Umbilical cord (tissue), 2 donors: ENCODE measurements around the gene GPATCH2. TPM values are rescaled to one million over a fixed set of nuclear protein-coding genes. Genes with fewer than 3 reads are reported as not detected.
"Not testable (repeated sequence)": the region's sequence is repeated elsewhere in the genome, so short reads cannot be mapped to it uniquely, and the experiment has no call there.

Experiments
- DNase-seq: peaks from one replicate; pipeline ENCODE4 v3.0.0-alpha.2; 2015; ENCODE audit warnings: low spot score
- total RNA-seq: library from RNA; depleted of rRNA; stranded (reverse); fragments of >200 nt; gene quantifications from one replicate; pipeline ENCODE4 v1.2.3, GENCODE V29; 2014; ENCODE audit warnings: low replicate concordance; ENCODE audit not compliant: insufficient read depth

Gene GPATCH2
- total RNA-seq, 1 donor from 2014 or later, result 24.6 TPM

DNA sequence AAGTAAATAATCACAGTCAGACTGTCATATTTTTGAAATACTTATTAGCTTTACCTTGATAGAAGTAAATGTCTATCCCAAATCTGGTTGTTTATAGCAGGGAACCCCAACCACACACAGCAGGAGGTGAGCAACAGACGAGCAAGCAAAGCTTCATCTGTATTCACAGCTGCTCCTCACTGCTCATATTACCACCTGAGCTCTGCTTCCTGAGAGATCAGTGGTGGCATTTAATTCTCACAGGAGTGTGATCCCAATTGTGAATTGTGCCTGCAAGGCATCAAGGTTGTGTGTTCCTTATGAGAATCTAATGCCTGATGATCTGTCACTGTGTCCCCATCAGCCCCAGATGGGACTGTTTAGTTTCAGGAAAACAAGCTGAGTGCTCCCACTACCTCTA is 104.3 kb downstream of the GPATCH2 start:
- no peak for DNase-seq

GRCh38 chr1:217525773-217526490 is 105.0 kb downstream of the GPATCH2 start:
- DNase-seq, result no peak

DNA sequence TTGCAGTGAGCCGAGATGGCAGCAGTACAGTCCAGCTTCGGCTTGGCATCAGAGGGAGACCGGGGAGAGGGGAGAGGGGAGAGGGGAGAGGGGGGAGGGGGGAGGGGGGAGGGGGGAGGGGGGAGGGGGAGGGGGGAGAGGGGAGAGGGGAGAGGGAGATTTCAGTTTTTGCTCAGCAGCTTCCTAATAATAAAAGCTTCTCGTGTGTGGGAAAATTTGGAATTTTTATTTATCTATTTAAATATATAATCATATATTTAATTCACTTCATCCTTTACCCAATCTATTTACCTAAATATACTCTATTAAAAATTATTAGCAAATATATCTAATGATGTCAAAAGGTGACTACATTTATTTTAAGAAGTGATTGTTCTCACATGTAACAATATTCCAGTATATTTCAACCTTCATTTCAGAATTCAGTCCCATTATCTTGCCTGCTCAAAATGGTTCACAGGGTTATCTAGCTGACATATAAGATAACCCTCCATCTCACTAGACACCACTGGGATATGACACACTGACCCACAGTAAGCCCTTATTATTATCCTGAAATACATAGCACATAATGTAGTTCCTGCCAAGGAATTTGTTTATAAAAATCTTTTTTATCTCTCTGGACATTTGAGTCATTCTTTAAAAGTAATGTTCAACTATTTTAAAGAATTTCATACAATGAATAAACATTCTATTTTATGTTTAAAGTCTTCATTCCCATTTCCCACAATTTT is 105.9 kb downstream of the GPATCH2 start:
- peak; percentile 71 for DNase-seq

DNA sequence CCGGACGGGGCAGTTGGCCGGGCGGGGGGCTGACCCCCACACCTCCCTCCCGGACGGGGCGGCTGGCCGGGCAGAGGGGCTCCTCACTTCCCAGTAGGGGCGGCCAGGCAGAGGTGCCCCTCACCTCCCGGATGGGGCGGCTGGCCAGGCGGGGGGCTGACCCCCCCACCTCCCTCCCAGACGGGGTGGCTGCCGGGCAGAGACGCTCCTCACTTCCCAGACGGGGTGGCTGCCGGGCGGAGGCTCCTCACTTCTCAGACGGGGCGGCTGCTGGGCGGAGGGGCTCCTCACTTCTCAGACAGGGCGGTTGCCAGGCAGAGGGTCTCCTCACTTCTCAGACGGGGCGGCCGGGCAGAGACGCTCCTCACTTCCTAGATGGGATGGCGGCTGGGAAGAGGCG is 107.0 kb downstream of the GPATCH2 start:
- not testable (repeated sequence) for DNase-seq

GRCh38 chr1:217522277-217522676 is 108.6 kb downstream of the GPATCH2 start:
- no peak for DNase-seq

DNA sequence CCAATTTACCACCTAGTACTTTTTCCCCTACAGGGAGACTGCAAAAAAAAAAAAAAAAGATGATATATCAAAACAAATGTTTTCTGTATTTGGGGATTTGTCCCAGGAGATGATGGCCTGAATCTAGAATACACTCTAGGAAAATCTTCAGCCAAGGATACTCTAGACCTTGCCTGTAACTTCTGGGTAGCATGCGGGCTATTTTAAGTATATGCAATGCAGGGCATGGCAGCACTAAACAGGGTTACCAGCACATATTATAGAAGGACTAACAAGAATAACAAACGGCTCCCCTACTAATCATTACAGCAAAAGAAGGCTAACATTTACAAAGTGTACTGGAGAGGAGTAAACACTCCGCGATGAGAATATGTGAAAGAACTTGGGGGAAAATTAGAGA is 109.6 kb downstream of the GPATCH2 start:
- no peak for DNase-seq

GRCh38 chr1:217506878-217507277 is 124.0 kb downstream of the GPATCH2 start:
- no peak for DNase-seq

DNA sequence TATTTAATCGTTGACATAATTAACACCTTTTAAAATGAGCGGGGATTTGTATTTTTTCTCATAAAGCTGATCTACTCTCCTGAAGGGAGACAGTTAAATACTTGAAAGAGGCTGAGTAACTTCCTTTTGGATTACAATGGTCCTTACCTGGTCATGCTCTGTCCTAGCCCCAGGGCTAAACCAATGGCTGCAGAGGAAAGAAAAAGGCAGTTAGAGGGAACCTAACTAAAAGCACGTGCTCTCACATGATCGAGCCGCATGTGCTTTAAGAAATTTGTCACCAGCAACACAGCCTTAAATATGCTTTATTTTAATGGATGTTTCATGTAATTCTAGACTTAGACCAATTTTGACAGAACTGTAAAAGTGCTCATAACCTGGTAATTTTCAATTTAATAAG is 132.7 kb downstream of the GPATCH2 start:
- no peak for DNase-seq

DNA sequence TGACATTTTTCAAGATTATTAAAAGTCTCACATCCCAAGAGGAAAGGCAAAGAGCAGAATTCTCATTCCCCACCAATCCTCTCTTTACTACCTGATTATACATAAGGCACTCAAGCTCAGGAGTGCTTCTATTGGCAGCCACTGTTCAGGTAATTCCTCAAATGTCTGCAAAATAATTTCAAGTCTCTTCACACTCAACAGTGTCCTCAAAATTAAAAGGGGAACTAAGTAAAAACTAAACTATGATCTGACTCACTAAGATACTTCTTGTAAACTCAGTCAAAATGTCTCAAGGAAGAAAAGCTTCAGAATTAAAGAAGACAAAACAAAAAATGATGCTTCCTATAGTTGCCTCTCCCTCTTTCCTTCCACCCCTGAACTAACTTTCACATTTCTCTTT is 135.6 kb downstream of the GPATCH2 start:
- no peak for DNase-seq

DNA sequence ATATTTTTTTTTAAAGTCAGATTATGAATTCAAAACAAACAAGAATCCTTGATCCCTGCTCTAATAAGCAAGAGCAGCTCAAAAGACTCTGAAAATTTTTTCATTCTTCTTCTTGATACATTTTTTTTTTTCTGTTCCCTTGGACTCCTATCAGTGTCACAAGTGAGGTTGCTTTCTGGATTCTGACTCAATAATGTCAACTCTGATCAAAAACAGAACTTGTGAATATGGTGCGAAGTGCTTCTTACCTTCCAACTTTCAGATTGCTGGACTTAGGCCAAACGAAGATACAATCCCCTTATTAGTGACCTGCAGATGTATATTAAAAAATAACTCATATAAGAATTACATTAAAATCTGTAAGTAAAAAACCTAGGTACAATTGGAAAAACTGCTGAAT is 136.1 kb downstream of the GPATCH2 start:
- no peak for DNase-seq

- DNase-seq, result no peak
Observed at GRCh38 chr1:217493290-217493689, 137.6 kb downstream of the GPATCH2 start.

DNA sequence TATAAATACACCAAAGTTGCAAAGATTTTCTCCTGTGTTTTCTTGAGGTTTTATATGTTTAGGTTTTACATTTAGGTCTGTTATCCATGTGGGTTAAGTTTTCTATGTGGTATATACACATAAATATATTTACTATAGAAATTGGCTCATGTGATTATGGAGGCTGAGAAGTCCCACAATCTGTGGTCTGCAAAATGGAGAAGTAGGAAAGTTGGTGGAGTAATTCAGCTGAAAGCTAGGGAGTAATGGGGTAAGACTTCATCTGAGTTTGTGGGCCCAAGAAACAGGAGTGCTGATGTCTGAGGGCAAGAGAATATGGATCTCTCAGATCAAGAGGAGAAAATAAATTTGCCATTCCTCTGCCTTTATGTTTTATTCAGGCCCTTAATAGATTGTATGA is 146.0 kb downstream of the GPATCH2 start:
- no peak for DNase-seq

- DNase-seq, result no peak
Observed at GRCh38 chr1:217482356-217483102, 148.4 kb downstream of the GPATCH2 start.

DNA sequence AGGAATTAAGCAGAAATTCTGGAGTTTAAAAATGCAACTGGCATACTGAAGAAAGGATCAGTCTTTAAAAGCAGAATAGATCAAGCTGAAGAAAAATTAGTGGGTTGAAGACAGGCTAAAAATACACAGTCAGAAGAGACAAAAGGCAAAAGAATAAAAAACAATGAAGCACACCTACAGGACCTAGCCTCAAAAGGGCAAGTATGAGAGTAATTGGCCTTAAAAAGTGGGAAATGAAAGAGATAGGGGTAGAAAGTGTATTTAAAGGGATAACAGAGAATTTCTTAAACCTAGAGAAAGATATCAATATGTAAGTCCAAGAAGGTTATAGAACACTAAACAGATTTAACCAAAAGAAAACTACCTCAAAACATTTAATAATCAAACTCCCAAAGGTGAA is 152.4 kb downstream of the GPATCH2 start:
- DNase-seq, result no peak

GRCh38 chr1:217472915-217473314 is 158.0 kb downstream of the GPATCH2 start:
- no peak for DNase-seq

DNA sequence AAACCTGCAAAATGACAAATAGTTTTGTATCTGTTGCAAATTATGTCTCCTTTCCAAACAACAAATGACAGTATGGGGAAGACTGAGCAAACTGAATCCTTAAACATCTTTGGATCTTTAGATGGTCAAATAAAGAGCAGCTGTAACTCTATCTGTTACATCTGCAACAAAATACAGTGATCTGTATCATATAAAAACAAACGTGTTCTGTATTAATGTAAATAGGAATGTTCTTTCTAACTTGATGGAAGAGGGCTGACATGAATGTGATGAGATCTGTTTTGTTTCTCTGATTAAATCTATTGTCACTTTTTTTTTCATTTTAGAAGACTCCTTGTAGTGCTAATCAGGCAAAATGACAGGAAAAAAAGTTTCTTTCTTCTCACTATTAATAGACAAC is 159.5 kb downstream of the GPATCH2 start:
- DNase-seq, result no peak

DNA sequence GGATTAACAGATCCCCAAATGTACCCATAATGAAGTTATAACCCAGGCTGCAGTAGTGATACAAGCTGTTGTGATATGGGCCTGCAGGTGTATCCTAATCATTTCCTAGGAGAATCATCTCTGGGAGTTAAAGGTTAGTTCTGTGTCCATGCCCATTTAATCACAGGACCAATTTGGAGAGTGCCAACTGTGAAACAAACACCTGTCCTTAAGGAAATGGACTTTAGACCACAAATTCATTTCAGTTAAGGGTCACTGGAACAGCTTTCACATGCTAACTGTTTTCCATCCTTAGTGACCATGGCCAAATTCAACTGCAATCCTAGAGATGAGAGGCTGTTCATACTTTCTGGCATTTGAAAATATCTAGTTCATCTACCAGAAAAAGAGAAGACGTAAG is 160.9 kb downstream of the GPATCH2 start:
- DNase-seq, result no peak

- DNase-seq, result no peak
Observed at GRCh38 chr1:217465102-217465501, 165.8 kb downstream of the GPATCH2 start.

GRCh38 chr1:217462666-217463065 is 168.2 kb downstream of the GPATCH2 start:
- no peak for DNase-seq

GRCh38 chr1:217462159-217462558 is 168.7 kb downstream of the GPATCH2 start:
- no peak for DNase-seq

DNA sequence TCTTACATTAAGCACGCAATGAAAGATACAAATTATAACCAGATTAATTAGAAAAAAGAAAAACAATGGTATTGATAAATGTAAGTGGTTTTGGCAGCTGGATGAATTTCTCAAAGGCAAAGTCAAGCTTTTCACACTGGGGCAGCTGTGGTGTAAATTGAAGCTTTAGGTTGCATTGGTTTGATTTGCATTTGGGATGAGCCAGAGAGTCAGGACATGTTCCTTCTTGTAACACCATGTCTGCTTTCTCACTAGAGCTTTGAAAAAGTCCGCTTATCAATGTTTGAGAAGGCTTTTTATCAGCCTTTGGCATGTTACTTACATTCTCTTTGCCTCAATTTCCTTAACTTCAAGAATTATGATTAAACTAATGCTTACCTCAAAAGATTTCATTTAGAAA is 173.9 kb downstream of the GPATCH2 start:
- DNase-seq, result peak; percentile 12

- DNase-seq, result no peak
Observed at GRCh38 chr1:217456261-217456660, 174.6 kb downstream of the GPATCH2 start.

- peak; percentile 60 for DNase-seq
Observed at GRCh38 chr1:217453816-217454215, 177.1 kb downstream of the GPATCH2 start.
